Germinal center (tissue), 1 donor: ENCODE measurements around the gene IFIH1.

Experiments used
- DNase-seq: peaks from one replicate; pipeline ENCODE4 v3.0.0; 2012; ENCODE audit warnings: mixed read lengths, low spot score

Gene IFIH1

DNA sequence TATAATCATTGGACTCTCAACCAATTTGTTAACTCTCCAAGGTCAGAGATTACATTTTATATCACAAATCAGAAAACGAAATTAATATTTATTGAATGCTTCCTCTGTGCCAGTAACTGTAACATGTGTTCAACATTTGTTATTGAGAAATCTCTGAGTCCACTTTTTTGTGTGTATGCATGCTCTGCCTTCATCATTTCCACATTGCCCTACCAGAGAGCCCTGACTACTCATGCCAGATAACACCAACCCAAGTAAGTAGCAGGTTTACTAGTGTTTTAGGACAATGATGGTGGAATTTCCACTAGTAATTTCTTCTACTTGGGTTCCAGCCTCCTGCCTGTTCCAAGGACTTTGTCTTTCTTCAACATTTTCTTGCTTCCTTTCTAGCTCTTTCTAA, 61.1 kb downstream of the IFIH1 start:
- DNase-seq = no peak

DNA sequence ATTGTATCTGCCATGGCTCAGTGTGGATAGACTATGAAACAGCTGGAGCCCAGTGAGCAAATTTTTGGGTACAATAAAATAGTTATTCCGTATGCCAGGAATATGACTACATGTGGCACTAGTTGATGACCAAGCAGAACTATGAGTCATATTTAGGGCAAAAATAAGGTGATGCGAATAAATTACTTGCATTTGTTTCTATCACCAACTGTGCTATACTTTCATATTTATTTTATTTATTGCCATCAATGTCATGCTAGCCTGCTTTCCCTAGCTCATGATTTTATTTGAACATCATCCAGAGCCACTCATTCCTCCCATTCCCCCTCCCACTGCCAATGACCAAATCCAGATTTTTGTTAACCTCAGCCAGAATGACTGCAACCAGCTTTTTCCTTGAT, 61.9 kb downstream of the IFIH1 start:
- no peak for DNase-seq

DNA sequence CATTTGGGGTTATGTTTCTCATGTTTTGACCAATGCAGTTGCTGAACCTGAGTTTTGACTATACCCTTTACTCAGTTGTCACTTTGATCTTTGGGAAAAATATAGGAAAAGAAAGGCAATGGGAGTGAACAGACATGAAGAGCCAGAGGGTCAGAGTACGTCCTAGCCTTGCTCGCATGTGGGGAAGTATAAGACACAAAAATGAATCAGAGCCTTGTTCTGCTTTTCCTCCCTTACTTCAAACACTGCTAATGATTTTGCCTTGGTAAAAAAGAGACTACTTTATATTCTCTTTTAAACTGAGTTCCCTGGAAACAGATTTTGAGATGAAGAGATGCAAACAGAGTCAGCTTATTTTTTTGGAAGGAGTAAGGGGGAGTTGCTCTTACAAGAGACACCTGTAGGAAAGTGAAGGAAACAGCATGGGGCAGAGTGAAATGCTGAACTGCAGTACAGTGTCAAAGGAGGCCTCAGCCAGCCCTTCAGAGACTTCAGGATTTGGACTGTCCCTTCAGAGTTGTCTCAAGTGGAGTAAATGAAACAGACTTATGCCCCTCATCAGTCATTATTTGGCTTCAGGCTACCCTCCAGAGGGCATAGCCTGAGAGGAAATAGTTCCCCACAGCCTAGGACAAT, 64.1 kb downstream of the IFIH1 start:
- no peak for DNase-seq

DNA sequence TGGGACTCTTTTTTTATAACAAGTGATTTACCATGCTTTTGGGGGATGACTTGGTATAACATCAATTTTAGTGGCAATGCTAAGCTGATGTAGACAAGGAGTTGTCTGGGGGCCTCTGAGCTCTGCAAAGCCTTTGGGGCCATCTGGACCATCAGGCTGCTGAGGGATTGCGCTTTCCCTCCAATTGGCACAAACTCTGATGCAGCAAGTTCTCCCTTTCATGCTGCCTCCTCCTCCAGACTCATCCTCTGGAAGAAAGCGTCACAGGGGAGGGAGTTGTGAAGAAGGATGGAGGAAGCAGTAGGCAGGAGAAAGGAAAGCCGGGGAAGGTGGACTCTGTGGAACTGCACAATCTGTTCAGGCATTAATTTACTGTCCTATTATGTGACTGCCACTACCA, 65.0 kb downstream of the IFIH1 start:
- no peak for DNase-seq

DNA sequence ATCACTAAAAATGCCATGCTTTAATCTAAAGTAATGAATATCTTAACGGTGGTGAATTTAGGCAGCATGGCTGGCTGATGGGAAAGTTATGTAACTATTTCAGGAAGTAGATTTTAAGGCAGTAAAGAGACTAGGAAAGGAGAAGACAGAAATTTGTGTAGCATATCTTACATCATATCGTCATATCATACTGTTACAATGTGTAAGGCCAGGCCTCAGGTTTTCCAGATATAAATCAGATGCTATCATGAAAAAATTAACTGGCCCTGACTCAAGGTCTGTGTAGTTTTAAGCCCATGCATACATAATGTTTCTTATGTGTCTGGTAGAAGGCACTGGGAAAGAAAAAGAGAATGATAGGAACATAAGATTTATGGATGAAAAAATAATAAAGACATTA, 66.3 kb downstream of the IFIH1 start:
- no peak for DNase-seq

DNA sequence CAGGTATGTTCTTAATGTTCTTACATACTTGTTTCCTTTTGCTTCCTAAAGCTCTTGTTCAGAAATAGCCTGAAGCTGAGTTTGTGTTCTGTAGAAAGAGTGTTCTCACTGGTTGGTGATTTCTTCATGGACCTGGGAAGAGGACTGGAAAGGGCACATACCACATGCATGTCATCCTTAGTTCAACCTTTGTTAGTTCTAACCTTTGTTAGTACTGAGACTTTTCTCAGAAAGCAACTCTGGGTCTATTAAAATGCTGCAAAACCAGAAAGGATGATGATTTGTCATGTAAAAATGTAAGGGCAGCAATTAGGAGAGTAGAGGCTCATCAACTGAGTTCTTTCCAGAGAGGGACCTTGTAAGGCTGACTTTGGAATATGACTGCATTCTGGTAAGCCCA, 72.7 kb downstream of the IFIH1 start:
- DNase-seq = no peak

DNA sequence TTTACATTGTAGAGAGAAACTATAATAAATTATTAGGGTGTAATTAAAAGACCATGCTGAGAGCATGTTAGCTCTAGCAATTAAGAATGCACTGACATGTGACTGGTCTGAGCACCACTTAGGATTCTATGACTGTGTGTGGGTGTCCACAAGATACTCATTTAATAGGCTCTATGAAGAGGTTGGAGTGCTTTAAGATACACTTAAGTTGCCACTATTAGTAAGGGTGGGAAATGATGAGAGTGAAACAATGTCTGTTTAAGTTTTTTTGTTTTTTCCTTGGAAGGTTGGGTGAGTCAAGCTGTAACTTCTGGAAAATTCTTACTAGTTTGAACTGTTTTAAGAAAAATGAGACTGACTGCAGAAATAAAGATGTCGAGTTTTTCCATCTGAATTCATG, 73.4 kb downstream of the IFIH1 start:
- DNase-seq = no peak

DNA sequence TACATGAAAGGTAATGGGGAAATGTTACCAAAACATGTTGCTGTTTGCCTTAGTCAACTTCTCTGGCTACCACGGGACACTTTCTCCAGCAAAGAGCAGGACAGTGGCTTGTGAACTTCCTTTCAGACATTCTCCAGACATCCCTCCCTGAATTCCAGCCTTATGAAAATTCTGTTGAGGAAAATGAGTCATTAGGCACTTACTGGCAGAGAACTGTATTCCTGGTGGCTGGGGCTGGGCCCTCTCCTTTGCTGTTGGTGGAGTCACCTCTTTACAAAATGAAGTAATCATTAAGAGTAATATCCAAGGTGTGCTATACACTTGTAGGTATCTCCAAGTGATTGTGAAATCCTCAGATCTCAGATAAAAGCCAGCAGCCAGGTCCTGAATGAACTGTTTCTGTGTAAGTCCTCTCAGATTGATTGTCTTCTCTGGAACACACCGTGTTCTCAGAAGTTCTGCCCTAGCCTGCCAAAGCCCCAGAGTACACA, 73.9 kb downstream of the IFIH1 start:
- DNase-seq = no peak

DNA sequence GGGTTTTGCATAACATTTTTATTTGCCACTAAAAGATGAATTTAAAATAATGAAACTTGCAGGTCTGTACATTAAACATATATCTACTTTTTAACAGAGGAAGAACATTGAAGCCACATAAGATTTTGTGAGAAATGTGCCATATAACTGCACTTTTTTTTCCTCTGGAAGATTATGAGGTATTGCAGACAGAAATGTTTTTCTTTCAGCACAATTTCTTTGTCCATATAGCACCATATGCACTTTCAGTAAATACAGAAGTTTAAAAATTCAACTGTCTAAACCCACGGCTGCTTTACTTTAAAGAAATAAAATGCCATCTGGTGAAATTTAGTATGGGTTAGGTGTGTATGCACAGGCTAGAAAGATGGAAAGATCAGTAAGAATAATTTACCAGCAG, 74.8 kb downstream of the IFIH1 start:
- no peak for DNase-seq

DNA sequence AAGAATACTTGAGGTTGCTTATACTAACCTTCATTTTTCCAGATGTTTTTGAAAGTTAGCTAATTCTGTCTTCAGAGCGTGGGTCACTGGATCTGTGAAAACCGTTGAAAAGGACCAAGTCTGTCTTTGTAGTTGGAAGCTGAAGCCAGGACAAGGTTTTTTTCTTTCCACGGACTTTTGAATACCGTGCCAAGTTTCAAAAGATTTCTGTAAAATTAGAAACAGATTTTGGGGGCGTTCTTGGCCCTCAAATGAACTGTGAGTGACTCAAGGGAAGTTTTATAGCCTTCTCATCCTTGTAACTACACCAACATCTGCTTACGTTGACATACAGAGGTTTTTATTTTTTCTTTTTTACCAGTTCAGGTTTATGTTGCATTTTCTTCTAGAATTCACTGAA, 75.2 kb downstream of the IFIH1 start, which contains the start of gene FAP:
Gene FAP (minus strand): TSS at position 152 of the 400 bp plus-strand sequence. CDS start 118 bp downstream, at position 34.
- no peak for DNase-seq

DNA sequence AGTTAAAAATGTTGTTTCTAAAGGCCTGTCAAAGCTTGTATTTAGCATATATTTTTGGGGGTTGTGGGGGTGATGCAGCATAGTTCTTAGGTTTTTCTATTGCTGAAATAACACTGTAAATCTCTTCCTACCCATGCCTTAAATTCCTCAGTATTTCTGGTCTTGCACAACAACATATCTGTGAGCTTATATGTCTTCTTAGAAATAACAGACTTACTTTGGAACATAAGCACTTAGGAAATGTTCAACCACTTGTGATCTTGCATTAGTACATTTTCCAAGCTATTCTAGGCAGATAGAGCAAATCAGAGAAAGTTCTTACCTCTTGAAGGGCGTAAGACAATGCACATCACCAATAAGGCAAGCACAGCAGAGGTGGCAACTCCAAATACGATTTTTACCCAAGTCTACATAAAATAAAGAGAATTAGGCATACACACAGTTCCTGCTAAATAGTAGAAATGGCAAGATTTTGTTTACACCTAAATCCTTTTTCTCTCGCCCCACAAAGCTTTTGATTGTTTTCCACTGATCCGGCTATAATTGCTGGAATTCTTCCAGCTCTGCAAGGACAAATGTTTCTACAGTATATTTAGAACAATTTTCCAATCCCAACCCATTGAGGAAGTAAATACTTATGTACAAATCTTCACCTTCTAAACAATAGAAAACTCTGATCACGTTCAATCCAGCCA, 75.8 kb downstream of the IFIH1 start:
- no peak for DNase-seq

DNA sequence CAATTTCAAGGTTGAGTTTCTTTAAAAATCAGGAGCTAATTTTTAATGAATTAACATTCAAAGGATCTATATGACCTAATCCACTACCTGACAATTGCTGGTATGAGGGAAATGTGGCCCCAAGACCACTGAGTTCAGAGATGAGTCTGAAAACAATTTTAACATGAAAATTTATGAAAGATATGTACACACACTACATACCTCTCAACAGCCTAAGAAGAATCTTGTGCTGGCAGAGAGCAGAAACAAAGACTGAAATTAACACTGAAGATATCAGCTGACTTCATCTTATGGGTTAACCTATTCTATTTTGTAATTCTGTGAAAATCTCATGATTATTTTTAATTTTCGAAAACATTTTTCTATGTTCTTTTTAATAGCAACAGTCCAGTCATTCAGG, 76.9 kb downstream of the IFIH1 start:
- DNase-seq = no peak

DNA sequence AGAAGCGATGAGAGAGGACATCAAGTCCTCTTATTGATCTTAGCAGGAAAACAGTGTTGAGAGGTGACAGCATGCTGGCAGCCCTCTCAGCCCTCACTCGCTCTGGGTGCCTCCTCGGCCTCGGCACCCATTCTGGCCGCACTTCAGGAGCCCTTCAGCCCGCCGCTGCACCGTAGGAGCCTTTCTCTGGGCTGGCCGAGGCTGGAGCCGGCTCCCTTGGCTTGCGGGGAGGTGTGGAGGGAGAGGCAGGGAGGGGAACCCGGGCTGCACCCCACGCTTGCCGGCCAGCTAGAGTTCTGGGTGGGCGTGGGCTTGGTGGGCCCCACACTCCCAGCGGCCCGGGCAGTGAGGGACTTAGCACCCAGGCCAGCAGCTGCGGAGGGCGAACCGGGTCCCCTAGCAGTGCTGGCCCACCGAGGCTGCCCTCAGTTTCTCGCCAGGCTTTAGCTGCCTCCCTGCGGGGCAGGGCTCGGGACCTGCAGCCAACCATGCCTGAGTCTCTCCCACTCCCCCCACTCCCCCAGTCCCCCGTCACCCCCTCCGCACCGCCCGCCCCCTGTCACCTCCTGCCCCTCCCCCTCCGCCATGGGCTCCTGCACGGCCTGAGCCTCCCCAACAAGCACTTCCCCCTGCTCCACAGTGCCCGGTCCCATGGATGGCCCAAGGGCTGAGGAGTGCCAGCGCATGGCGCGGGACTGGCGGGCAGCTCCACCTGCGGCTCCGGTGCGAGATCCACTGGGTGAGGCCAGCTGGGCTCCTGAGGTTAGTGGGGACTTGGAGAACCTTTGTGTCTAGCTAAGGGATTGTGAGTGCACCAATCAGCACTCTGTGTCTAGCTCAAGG, 83.6 kb downstream of the IFIH1 start:
- DNase-seq = no peak

DNA sequence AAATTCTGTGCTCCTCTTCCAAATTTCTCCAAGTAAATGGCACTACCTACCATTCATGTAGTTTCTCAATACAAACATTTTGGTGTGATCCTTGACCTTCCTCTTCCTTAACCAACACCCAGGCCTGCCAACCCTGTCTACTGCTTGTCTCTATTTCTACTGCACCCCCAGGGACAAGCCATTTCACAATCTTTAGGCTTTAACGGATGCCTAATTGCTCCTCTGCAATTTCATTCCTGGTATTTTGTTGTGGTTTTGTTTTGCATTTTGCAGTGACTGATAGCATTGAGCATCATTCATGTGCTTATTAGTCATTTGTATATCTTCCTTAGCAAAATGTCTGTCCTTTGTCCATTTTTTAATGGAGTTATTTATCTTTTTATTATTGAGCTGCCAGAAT, 85.3 kb downstream of the IFIH1 start:
- DNase-seq = no peak

DNA sequence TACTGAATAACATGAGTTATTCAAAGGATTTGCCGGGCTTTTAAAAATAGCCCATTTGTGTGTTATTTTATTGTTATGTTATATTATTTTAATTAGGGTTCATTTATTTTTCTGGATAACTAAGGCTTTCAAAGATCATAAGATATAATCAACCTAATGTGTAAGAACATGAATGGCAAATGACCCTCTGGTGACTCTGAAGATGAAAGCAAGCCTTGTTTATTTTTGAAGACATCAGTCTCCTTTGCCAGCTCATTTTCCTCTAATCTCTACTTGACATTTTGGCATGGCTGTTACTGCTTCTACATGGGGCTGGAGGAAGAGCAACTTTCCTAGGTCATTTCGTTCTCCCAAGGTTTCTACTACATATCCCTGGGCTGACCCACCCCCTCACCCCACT, 85.8 kb downstream of the IFIH1 start:
- no peak for DNase-seq

DNA sequence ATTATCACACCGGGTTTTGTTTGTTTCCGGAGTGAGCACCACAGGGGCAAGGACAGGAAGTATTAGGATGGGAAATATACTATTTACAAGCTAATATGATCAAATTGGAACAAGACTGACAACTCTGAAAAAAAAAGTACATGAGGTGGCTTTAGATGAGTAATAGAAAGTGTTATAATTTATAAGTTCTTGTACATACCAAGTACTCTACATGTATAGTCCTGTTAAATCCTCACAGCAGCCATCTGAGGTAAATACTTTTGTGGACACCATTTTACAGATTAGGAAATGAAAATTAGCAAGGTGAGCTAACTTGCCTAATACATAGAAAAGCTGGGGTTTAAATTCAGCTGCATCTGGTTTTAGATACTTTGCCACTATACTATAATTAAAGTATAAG, 86.5 kb downstream of the IFIH1 start:
- no peak for DNase-seq

DNA sequence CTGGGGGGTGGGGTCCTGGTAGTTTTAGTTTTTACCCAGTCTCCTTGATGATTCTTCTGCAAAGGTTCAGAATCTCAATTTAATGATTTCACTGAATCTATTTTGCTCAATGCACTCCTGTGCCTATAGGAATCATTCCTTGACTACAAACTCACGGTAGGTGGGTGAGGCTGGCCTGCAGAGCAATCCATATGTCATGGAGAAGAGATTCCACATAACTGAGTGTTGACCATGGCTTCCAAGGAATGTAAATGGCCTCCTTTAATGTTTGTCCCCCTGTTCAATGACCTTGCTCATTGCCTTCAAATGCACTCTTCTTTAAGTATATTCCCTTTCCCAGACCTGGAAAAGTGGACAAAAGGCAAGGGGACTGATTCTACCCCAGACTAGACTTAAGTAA, 87.7 kb downstream of the IFIH1 start:
- DNase-seq = no peak

DNA sequence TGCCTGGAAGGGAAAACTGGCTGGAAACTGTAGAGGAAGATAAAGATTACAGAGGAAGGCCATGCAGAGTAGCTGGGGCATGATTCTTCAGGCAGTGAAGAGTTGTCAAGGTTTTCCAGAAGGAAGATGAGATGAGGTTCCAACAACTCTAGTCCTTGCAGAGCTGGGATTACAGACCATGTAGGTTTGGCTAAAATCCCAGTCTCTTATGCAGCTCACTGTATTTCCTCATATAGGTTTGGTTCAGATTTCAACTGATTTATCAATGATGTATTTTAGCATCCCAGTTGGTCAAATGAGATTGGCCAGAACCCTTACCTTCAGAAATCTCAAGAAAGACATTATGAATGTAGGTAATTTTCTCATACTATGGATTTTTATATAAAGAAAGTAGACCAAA, 91.6 kb downstream of the IFIH1 start:
- DNase-seq = no peak

DNA sequence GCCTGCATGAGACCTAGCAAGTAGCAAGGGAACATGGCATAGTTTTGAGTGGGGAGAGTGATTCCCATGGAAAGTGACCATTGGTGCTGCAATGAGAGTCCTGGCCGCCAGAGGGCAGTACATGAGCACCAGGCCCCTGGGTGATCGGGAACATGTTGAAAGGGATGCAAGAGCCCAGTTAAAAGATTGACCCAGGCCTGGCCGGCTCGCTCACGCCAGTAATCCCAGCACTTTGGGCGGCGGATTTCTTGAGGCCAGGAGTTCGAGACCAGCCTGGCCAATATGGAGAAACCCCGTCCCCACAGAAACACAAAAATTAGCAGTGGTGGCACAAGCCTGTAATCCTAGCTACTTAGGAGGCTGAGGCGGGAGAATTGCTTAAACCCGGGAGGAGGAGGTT, 97.4 kb downstream of the IFIH1 start:
- peak; percentile 47 for DNase-seq

DNA sequence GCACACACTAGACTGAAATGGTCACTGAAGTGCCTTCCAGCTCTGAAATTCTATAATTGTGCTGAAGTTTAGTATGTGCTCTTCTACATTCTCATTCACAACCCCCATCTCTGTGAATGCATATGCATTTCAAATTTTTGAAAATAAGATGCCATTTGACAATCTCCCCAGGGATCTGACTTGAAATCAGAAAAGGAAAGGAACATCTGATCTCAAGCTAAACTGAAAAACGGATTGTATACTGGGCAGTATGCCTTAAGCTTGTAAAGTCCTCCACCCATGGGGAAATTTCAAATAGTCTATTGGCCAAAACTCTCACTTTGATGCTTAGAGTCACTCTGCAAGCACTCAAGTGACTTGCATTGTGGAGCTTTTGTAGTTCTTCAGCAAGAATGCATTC, 98.1 kb downstream of the IFIH1 start:
- DNase-seq = no peak

DNA sequence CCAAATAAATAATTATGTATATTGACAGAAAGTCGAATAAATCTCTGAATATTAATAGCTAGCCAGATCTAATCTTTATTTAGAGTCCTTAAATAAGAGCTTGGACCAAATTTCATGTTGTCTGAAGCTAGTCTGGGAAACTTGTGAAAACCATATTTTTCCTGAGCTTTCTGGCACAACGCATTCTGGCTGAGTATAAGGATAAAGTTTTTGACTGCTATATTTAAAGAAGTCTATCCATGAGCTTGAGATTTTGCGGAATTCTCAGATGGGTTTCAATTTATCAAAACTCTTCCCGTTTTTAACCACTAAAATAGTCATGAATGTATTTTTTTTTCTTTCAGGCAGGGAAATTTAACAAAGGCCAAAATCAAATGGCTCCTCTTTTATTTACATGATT, 99.1 kb downstream of the IFIH1 start:
- DNase-seq = no peak

DNA sequence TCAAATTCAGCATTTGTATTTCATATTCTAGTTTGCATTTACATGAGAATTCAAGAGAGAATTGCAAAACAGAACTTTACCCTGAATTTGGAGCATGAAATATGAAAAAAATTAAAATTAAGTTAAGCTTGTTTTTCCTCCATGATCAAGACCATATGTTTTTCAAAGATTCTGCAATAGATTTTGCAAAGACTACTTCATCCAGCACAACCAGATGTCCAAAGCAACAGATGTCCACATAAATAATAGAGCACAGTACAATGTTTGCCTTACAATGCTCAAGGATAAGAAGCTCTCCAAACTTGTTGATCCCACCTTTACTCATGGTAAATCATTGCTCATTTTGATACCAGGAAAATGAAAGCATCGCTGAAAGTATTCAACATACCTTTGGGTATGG, 100.9 kb downstream of the IFIH1 start:
- no peak for DNase-seq
